ENCODE data around the gene CAND2. TPM values are rescaled to one million over a fixed set of nuclear protein-coding genes. Genes with fewer than 3 reads are reported as not detected.

The CAND2 gene
- total and polyA plus RNA-seq, 10 of the 15 experiments (the other 5 are each of a cell fraction or from before 2014, with no cell fraction given), result 0.03 to 1.9 (median 0.52) TPM

- Histone ChIP-seq H3K4me2 (ENCODE audit: control insufficient read depth, insufficient read depth) (no peak overlapping the region), H3K79me2 (ENCODE audit: control insufficient read depth, insufficient read depth, low read length) (no peaks in the 10 kb centered on the region), H3K4me3 (no peak overlapping the region), H2AFZ (ENCODE audit: control insufficient read depth, low read depth, low read length) (no peak overlapping the region), H4K20me1 (ENCODE audit: control insufficient read depth, insufficient read depth) (no peaks in the 10 kb centered on the region; the same call in 1 of the 2 replicates), H3K4me1 (ENCODE audit: control insufficient read depth, insufficient read depth, low read length) (no peaks in the 10 kb centered on the region), H3K27me3 (replicated peaks in 1 of 2; ENCODE audit: control insufficient read depth in 2 of 2, insufficient read depth in 2 of 2, low read length in 1 of 2) (peaks cover 0 to 2% of the 10 kb centered on the region in 2 experiments; a peak in 1 of 4 replicates), H3K36me3 (ENCODE audit: control insufficient read depth in 2 of 2, insufficient read depth in 2 of 2, low read length in 1 of 2) (no peaks in the 10 kb centered on the region), H3K9me3 (replicated peaks; ENCODE audit: control insufficient read depth, insufficient read depth, low read length) (no peaks in the 10 kb centered on the region), H3K27ac (ENCODE audit: control insufficient read depth, insufficient read depth) (no peak overlapping the region), H3K9ac (ENCODE audit: control insufficient read depth, insufficient read depth, low read length) (no peak overlapping the region)
- BruUV-seq (replicated peaks), result no TSS peak
- intact Hi-C loops (cut with micrococcal nuclease; ENCODE audit: unreplicated experiment), result no loop called here
- ChIA-PET SMC1A (ENCODE audit: uncharacterized antibody, unreplicated experiment) (interaction anchor here (1.0 kb wide), 1 partner anchor 103 kb away, joined by 3 read pairs; no protein-coding TSS in a partner anchor), POLR2A (no interaction called here), CTCF (interaction anchor here (0.7 to 3.7 kb wide), 4 partner anchors 13 to 284 kb away, joined by 3 to 22 read pairs (median 12); no protein-coding TSS in a partner anchor), RAD21 (ENCODE audit: unreplicated experiment) (no interaction called here)
- WGBS (ENCODE audit: insufficient coverage, insufficient replicate concordance, low lambda C conversion rate, missing lambda C conversion rate), result 56% methylated on average over 3 of the region's 3 CpGs
- FAIRE-seq, result no peak
- TF ChIP-seq RELB (IDR thresholded peaks at IDR 0.05; ENCODE audit: low read depth), result no peak
- no peak for TF ChIP-seq KLF5 (IDR thresholded peaks at IDR 0.05; ENCODE audit: partially characterized antibody)
- DNase-seq (ENCODE audit: low read depth, low spot score), result no peak
- in situ Hi-C loops (cut with MboI), result no loop called here
- no peak for ATAC-seq
Observed at GRCh38 chr3:12809001-12809400, 12.5 kb downstream of the CAND2 start.

GRCh38 chr3:12809435-12809834 lies 13.0 kb downstream of the CAND2 start:
- 50% methylated on average over 5 of the region's 5 CpGs for WGBS (ENCODE audit: insufficient coverage, insufficient replicate concordance, low lambda C conversion rate, missing lambda C conversion rate)
- intact Hi-C loops (cut with micrococcal nuclease; ENCODE audit: unreplicated experiment) (no loop called here), in situ Hi-C loops (cut with MboI) (no loop called here)
- DNase-seq (ENCODE audit: low read depth, low spot score), result no peak
- Histone ChIP-seq H2AFZ (ENCODE audit: control insufficient read depth, low read depth, low read length) (no peak overlapping the region), H3K36me3 (ENCODE audit: control insufficient read depth in 2 of 2, insufficient read depth in 2 of 2, low read length in 1 of 2) (no peaks in the 10 kb centered on the region), H3K27ac (ENCODE audit: control insufficient read depth, insufficient read depth) (no peak overlapping the region), H3K4me2 (ENCODE audit: control insufficient read depth, insufficient read depth) (peak overlapping the region; percentile 91; the same call in 1 of the 2 replicates), H3K4me3 (no peak overlapping the region), H3K27me3 (replicated peaks in 1 of 2; ENCODE audit: control insufficient read depth in 2 of 2, insufficient read depth in 2 of 2, low read length in 1 of 2) (peaks cover 0 to 2% of the 10 kb centered on the region in 2 experiments; a peak in 1 of 4 replicates), H3K9me3 (replicated peaks; ENCODE audit: control insufficient read depth, insufficient read depth, low read length) (no peaks in the 10 kb centered on the region), H3K4me1 (ENCODE audit: control insufficient read depth, insufficient read depth, low read length) (no peaks in the 10 kb centered on the region), H4K20me1 (ENCODE audit: control insufficient read depth, insufficient read depth) (no peaks in the 10 kb centered on the region; the same call in 1 of the 2 replicates), H3K79me2 (ENCODE audit: control insufficient read depth, insufficient read depth, low read length) (no peaks in the 10 kb centered on the region), H3K9ac (ENCODE audit: control insufficient read depth, insufficient read depth, low read length) (no peak overlapping the region)
- POLR2A ChIA-PET, result no interaction called here
- ATAC-seq, result no peak
- SMC1A ChIA-PET (ENCODE audit: uncharacterized antibody, unreplicated experiment), result interaction anchor here (1.0 kb wide), 1 partner anchor 103 kb away, joined by 3 read pairs; no protein-coding TSS in a partner anchor
- RAD21 ChIA-PET (ENCODE audit: unreplicated experiment), result interaction anchor here (0.8 to 1.5 kb wide), 2 partner anchors 22 to 58 kb away, joined by 3 to 9 read pairs; no protein-coding TSS in a partner anchor
- CTCF ChIA-PET, result interaction anchor here (0.7 to 3.7 kb wide), 9 partner anchors 8 to 642 kb away, joined by 3 to 22 read pairs (median 4); partner anchors contain the start of genes RPL32 and TMEM40
- no peak for FAIRE-seq
- BruUV-seq (replicated peaks), result no TSS peak
- no peak for TF ChIP-seq SMAD5 (IDR thresholded peaks at IDR 0.05; ENCODE audit: low read depth)
- TF ChIP-seq EGR1 (IDR thresholded peaks at IDR 0.05; ENCODE audit: borderline replicate concordance in 1 of 2, low read depth in 2 of 2, low read length in 2 of 2), result no peak
- TF ChIP-seq YY1 (IDR thresholded peaks at IDR 0.05; ENCODE audit: low read depth, low read length), result no peak
- TF ChIP-seq RAD51 (IDR thresholded peaks at IDR 0.05), result no peak
- TF ChIP-seq ZNF24 (IDR thresholded peaks at IDR 0.05), result no peak
- TF ChIP-seq SIX5 (IDR thresholded peaks at IDR 0.05; ENCODE audit: low read depth, low read length, severe bottlenecking), result no peak
- TF ChIP-seq RFX5 (IDR thresholded peaks at IDR 0.05; ENCODE audit: low read depth, low read length), result no peak
- no peak for TF ChIP-seq ZNF217 (IDR thresholded peaks at IDR 0.05)
- TF ChIP-seq PBX3 (IDR thresholded peaks at IDR 0.05; ENCODE audit: insufficient replicate concordance, low read depth, low read length), result no peak
- TF ChIP-seq SUZ12 (IDR thresholded peaks at IDR 0.05; ENCODE audit: unreplicated experiment), result no peak
- TF ChIP-seq ATF2 (IDR thresholded peaks at IDR 0.05; ENCODE audit: low read length), result no peak
- no peak for TF ChIP-seq CEBPB (IDR thresholded peaks at IDR 0.05; ENCODE audit: borderline replicate concordance in 1 of 2, low read depth in 2 of 2, low read length in 2 of 2)

All from GM12878 (cell line).